PC-9 (cell line): ENCODE results near the gene CCL14. TPM values are rescaled to one million over a fixed set of nuclear protein-coding genes. Genes with fewer than 3 reads are reported as not detected.
A peak's percentile ranks its signal among the peaks of the same experiment; 100 is the strongest.

ENCODE experiments used
- BruUV-seq: library from RNA; stranded (reverse); fragments of 400-500 nt; replicated peaks from 2 replicates; lab custom pipeline; 2021; lab: Mats Ljungman, UMichigan
- CTCF ChIA-PET: fragments of 300-600 bp; sonication (Branson Sonifier 250); formaldehyde crosslinking; loops from one replicate; lab custom pipeline; 2022; ENCODE audit warnings: antibody characterized with exemption; lab: Charles Lee
- POLR2A ChIA-PET: fragments of 300-600 bp; sonication (Branson Sonifier 250); formaldehyde crosslinking; loops from one replicate; lab custom pipeline; 2022; ENCODE audit warnings: antibody characterized with exemption; ENCODE audit not compliant: unreplicated experiment; lab: Charles Lee
- DNase-seq, 2 experiments: peaks; one replicate each; pipeline versions ENCODE4 v3.0.0 to v3.0.0-alpha.2; 2015 to 2022; ENCODE audit warnings: mixed read lengths in 1 of 2
- H2AFZ ChIP-seq: fragments of 200-600 bp; sonication (generic); 2 replicates; pipeline ENCODE4 v1.8.1; 2017; ENCODE audit warnings: antibody characterized with exemption
- H3F3A ChIP-seq: fragments of 200-600 bp; sonication (generic); 2 replicates; pipeline ENCODE4 v1.8.1; 2017; ENCODE audit warnings: antibody characterized with exemption, mild to moderate bottlenecking, low read depth; ENCODE audit not compliant: insufficient read depth
- H3K27ac ChIP-seq: fragments of 200-600 bp; sonication (generic); 2 replicates; pipeline ENCODE4 v1.6.1; 2016; ENCODE audit warnings: mixed run types
- H3K27me3 ChIP-seq: fragments of 200-600 bp; sonication (generic); 2 replicates; pipeline ENCODE4 v1.6.1; 2016; ENCODE audit warnings: low read depth, mixed run types; ENCODE audit not compliant: insufficient read depth
- H3K36me3 ChIP-seq: fragments of 200-600 bp; sonication (generic); 2 replicates; pipeline ENCODE4 v1.6.1; 2016; ENCODE audit warnings: low read depth, mixed run types
- H3K4me1 ChIP-seq: fragments of 200-600 bp; sonication (generic); replicated peaks from 2 replicates; pipeline ENCODE4 v1.6.1; 2016; ENCODE audit warnings: mixed run types; ENCODE audit not compliant: insufficient read depth
- H3K4me2 ChIP-seq: fragments of 200-600 bp; sonication (generic); 2 replicates; pipeline ENCODE4 v1.6.1; 2017; ENCODE audit warnings: mixed run types
- H3K4me3 ChIP-seq: fragments of 200-600 bp; sonication (generic); 2 replicates; pipeline ENCODE4 v1.6.1; 2016; ENCODE audit warnings: mixed run types
- H3K79me2 ChIP-seq: fragments of 200-600 bp; sonication (generic); 2 replicates; pipeline ENCODE4 v1.6.1; 2017; ENCODE audit warnings: low read depth, mixed run types
- H3K9me2 ChIP-seq: fragments of 200-600 bp; sonication (generic); 2 replicates; pipeline ENCODE4 v1.8.1; 2017; ENCODE audit warnings: mild to moderate bottlenecking; ENCODE audit not compliant: insufficient read depth
- H3K9me3 ChIP-seq: fragments of 200-600 bp; sonication (generic); 2 replicates; pipeline ENCODE4 v1.8.1; 2016; ENCODE audit warnings: low read depth; ENCODE audit not compliant: insufficient read depth
- H4K20me1 ChIP-seq: fragments of 200-600 bp; sonication (generic); 2 replicates; pipeline ENCODE4 v1.8.1; 2017; ENCODE audit not compliant: insufficient read depth
- CTCF ChIP-seq: fragments of 200-600 bp; sonication (generic); conservative IDR thresholded peaks from 2 replicates; pipeline ENCODE4 v1.6.1; 2017; ENCODE audit warnings: mixed run types, antibody characterized with exemption, mild to moderate bottlenecking, moderate library complexity
- EZH2 ChIP-seq: fragments of 200-600 bp; sonication (generic); IDR thresholded peaks from 2 replicates; pipeline ENCODE4 v1.8.0; 2017; ENCODE audit warnings: antibody characterized with exemption, low read depth
- intact Hi-C: fragments of 100-400 bp; cut with micrococcal nuclease; formaldehyde crosslinking; loops from one replicate; pipeline ENCODE4 v1.10.0; 2022; ENCODE audit not compliant: unreplicated experiment
- total RNA-seq: library from RNA; stranded (reverse); gene quantifications from 2 replicates; pipeline ENCODE4 v1.2.3, GENCODE V29; 2021

The CCL14 gene
- total RNA-seq, 1 experiment from 2014 or later, result not detected

- Histone ChIP-seq H3F3A (no peaks in the 10 kb centered on the region), H3K4me3 (no peak overlapping the region), H3K79me2 (no peaks in the 10 kb centered on the region), H2AFZ (no peak overlapping the region), H3K9me2 (no peaks in the 10 kb centered on the region), H3K27ac (no peak overlapping the region), H4K20me1 (no peaks in the 10 kb centered on the region), H3K36me3 (no peaks in the 10 kb centered on the region), H3K4me2 (no peak overlapping the region), H3K4me1 (no peaks in the 10 kb centered on the region), H3K27me3 (peaks cover 38% of the 10 kb centered on the region; the same call in 1 of the 2 replicates), H3K9me3 (no peaks in the 10 kb centered on the region)
- no TSS peak for BruUV-seq
- DNase-seq, result no peak
- ChIA-PET POLR2A (no interaction called here), CTCF (no interaction called here)
- intact Hi-C loops, result no loop called here
- no peak for TF ChIP-seq CTCF
- TF ChIP-seq EZH2, result no peak
These were observed 14.5 kb downstream of the CCL14 start for GRCh38 chr17:35972066-35972465.

- intact Hi-C loops, result loop anchor here (1.0 to 2.0 kb wide), 2 partner anchors 180 to 513 kb away; no protein-coding TSS in a partner anchor
- Histone ChIP-seq H3K27ac (no peak overlapping the region), H3K36me3 (no peaks in the 10 kb centered on the region), H3K4me1 (no peaks in the 10 kb centered on the region), H3K9me2 (no peaks in the 10 kb centered on the region), H3K4me2 (no peak overlapping the region), H3K4me3 (no peak overlapping the region), H3K79me2 (no peaks in the 10 kb centered on the region), H3F3A (no peaks in the 10 kb centered on the region), H3K9me3 (no peaks in the 10 kb centered on the region), H2AFZ (no peak overlapping the region), H4K20me1 (no peaks in the 10 kb centered on the region), H3K27me3 (peaks cover 51% of the 10 kb centered on the region; the same call in 1 of the 2 replicates)
- BruUV-seq, result no TSS peak
- TF ChIP-seq EZH2 (no peak), CTCF (peak; percentile 86)
- ChIA-PET CTCF (interaction anchor here (0.6 to 1.6 kb wide), 4 partner anchors 22 to 566 kb away, joined by 3 to 8 read pairs (median 4); no protein-coding TSS in a partner anchor), POLR2A (interaction anchor here (0.6 kb wide), 2 partner anchors 12 to 102 kb away, joined by 3 read pairs; no protein-coding TSS in a partner anchor)
- peak in 1 of 2 experiments; percentile 57 for DNase-seq
These were observed 16.8 kb downstream of the CCL14 start for GRCh38 chr17:35969558-35970380.

- Histone ChIP-seq H4K20me1 (no peaks in the 10 kb centered on the region), H3K4me1 (no peaks in the 10 kb centered on the region), H3K4me3 (no peak overlapping the region), H3K4me2 (no peak overlapping the region), H3K9me2 (no peaks in the 10 kb centered on the region), H3K27ac (no peak overlapping the region), H3K36me3 (no peaks in the 10 kb centered on the region), H3K27me3 (peaks cover 54% of the 10 kb centered on the region; the same call in 1 of the 2 replicates), H2AFZ (no peak overlapping the region), H3K79me2 (no peaks in the 10 kb centered on the region), H3K9me3 (no peaks in the 10 kb centered on the region), H3F3A (no peaks in the 10 kb centered on the region)
- TF ChIP-seq CTCF, result no peak
- DNase-seq, result no peak
- POLR2A ChIA-PET, result no interaction called here
- CTCF ChIA-PET, result interaction anchor here (1.6 kb wide), 1 partner anchor 515 kb away, joined by 8 read pairs; no protein-coding TSS in a partner anchor
- intact Hi-C loops, result loop anchor here (1.0 to 2.0 kb wide), 2 partner anchors 181 to 514 kb away; no protein-coding TSS in a partner anchor
- no TSS peak for BruUV-seq
These were observed 17.9 kb downstream of the CCL14 start for GRCh38 chr17:35968520-35969054.
